Endothelial cell of umbilical vein (primary cell): ENCODE data around the gene NFXL1. TPM values are rescaled to one million over a fixed set of nuclear protein-coding genes. Genes with fewer than 3 reads are reported as not detected.

ENCODE experiments used
- BruUV-seq: library from RNA; stranded (reverse); fragments of 400-500 nt; replicated peaks from 2 replicates; lab custom pipeline; 2021; lab: Mats Ljungman, UMichigan
- CTCF ChIA-PET: fragments of 300-600, 350-600 bp; sonication (Branson Sonifier 250); formaldehyde crosslinking; loops from one replicate; lab custom pipeline; 2021; ENCODE audit warnings: antibody characterized with exemption, inconsistent platforms; lab: Charles Lee
- POLR2A ChIA-PET: fragments of 300-600, 350-600 bp; sonication (Branson Sonifier 250); formaldehyde crosslinking; loops from one replicate; lab custom pipeline; 2021; ENCODE audit warnings: antibody characterized with exemption, inconsistent platforms; lab: Charles Lee
- DNase-seq: peaks from one replicate; pipeline ENCODE4 v3.0.0-alpha.2; 2011; ENCODE audit warnings: low read depth, low spot score
- FAIRE-seq: peaks from 2 replicates; lab custom pipeline; 2011; peaks lifted over from hg19 to GRCh38; lab: Jason Lieb, UNC
- H2AFZ ChIP-seq: 2 replicates; pipeline ENCODE4 v1.6.0; 2012; ENCODE audit warnings: low read depth, low read length, control low read depth, inconsistent platforms
- H3K27ac ChIP-seq: 2 replicates; pipeline ENCODE4 v1.5.1; 2011; ENCODE audit warnings: low read depth, mild to moderate bottlenecking, control low read depth, low read length, moderate library complexity; ENCODE audit not compliant: insufficient read depth
- H3K27me3 ChIP-seq, 2 experiments: 2 replicates each; pipeline versions ENCODE4 v1.6.0 to v1.6.1; 2011; ENCODE audit warnings: low read length in 2 of 2, mixed read lengths in 1 of 2; ENCODE audit not compliant: control insufficient read depth in 2 of 2, insufficient read depth in 2 of 2
- H3K36me3 ChIP-seq, 2 experiments: 2 replicates in 1 of 2; 3 replicates in 1 of 2; pipeline ENCODE4 v1.5.1; 2011; ENCODE audit warnings: low read length in 2 of 2, mild to moderate bottlenecking in 1 of 2, moderate library complexity in 1 of 2; ENCODE audit not compliant: control insufficient read depth in 2 of 2, insufficient read depth in 2 of 2; ENCODE audit errors: extremely low read depth in 1 of 2
- H3K4me1 ChIP-seq: 3 replicates; pipeline ENCODE4 v1.5.1; 2011; ENCODE audit warnings: mild to moderate bottlenecking, low read length; ENCODE audit not compliant: control insufficient read depth, insufficient read depth; ENCODE audit errors: extremely low read depth
- H3K4me2 ChIP-seq: 2 replicates; pipeline ENCODE4 v1.6.1; 2011; ENCODE audit warnings: low read length, control low read depth, mixed read lengths; ENCODE audit not compliant: insufficient read depth
- H3K4me3 ChIP-seq, 3 experiments: fragments of 200-600 bp in 1 of 3; sonication (generic), shearing (Covaris generic) in 1 of 3; replicated peaks in 1 of 3; 2 replicates each; pipeline ENCODE4 v1.5.1; 2011 to 2016; ENCODE audit warnings: control low read depth in 3 of 3, low read length in 3 of 3, mild to moderate bottlenecking in 2 of 3, inconsistent platforms in 1 of 3, low read depth in 1 of 3, moderate library complexity in 1 of 3; ENCODE audit not compliant: insufficient read depth in 1 of 3
- H3K79me2 ChIP-seq: 2 replicates; pipeline ENCODE4 v1.6.0; 2012; ENCODE audit warnings: low read length, inconsistent platforms; ENCODE audit not compliant: control insufficient read depth, insufficient read depth
- H3K9ac ChIP-seq: replicated peaks from 2 replicates; pipeline ENCODE3; 2011; ENCODE audit warnings: low read length, control low read depth; ENCODE audit not compliant: insufficient read depth; ENCODE audit errors: extremely low read depth
- H3K9me1 ChIP-seq: replicated peaks from 3 replicates; pipeline ENCODE4 v1.6.0; 2011; ENCODE audit warnings: mild to moderate bottlenecking, low read length; ENCODE audit not compliant: control insufficient read depth, insufficient read depth; ENCODE audit errors: extremely low read depth
- H3K9me3 ChIP-seq: replicated peaks from 2 replicates; pipeline ENCODE4 v1.5.1; 2012; ENCODE audit warnings: low read length, inconsistent platforms; ENCODE audit not compliant: control insufficient read depth, insufficient read depth
- H4K20me1 ChIP-seq: replicated peaks from 2 replicates; pipeline ENCODE3; 2011; ENCODE audit warnings: mild to moderate bottlenecking, low read length; ENCODE audit not compliant: control insufficient read depth, insufficient read depth; ENCODE audit errors: extremely low read depth
- CTCF ChIP-seq, 2 donors: IDR thresholded peaks; 1 replicate in 1 of 2; 2 replicates in 1 of 2; pipeline ENCODE4 v1.5.1; 2011; ENCODE audit warnings: low read length in 2 of 2, mild to moderate bottlenecking in 2 of 2, moderate library complexity in 2 of 2, control low read depth in 1 of 2, inconsistent platforms in 1 of 2, low read depth in 1 of 2; ENCODE audit not compliant: insufficient read depth in 1 of 2; ENCODE audit errors: extremely low read depth in 1 of 2
- EZH2 ChIP-seq: IDR thresholded peaks from 2 replicates; pipeline ENCODE4 v1.6.1; 2012; ENCODE audit warnings: borderline replicate concordance, low read depth, mild to moderate bottlenecking, moderate library complexity, low read length, inconsistent platforms; ENCODE audit not compliant: severe bottlenecking
- FOS ChIP-seq: IDR thresholded peaks from 2 replicates; pipeline ENCODE4 v1.6.1; 2011; ENCODE audit warnings: mild to moderate bottlenecking, low read length, moderate library complexity, borderline replicate concordance; ENCODE audit not compliant: insufficient read depth
- GATA2 ChIP-seq: IDR thresholded peaks from 2 replicates; pipeline ENCODE4 v1.7.0; 2011; ENCODE audit warnings: low read depth, mild to moderate bottlenecking, moderate library complexity, mixed read lengths, low read length; ENCODE audit not compliant: insufficient read length, insufficient read depth
- JUN ChIP-seq: IDR thresholded peaks from 2 replicates; pipeline ENCODE4 v1.6.1; 2011; ENCODE audit warnings: borderline replicate concordance, low read depth; ENCODE audit not compliant: insufficient read length, insufficient read depth
- MAX ChIP-seq: IDR thresholded peaks from 2 replicates; pipeline ENCODE4 v1.6.1; 2011; ENCODE audit not compliant: insufficient read depth, insufficient read length
- MYC ChIP-seq: IDR thresholded peaks from one replicate; pipeline ENCODE4 v1.6.1; 2011; ENCODE audit warnings: mild to moderate bottlenecking, low read depth, low read length
- POLR2A ChIP-seq: IDR thresholded peaks from 2 replicates; pipeline ENCODE4 v1.6.1; 2012; ENCODE audit warnings: low read depth, mild to moderate bottlenecking, control low read depth, low read length
- POLR2AphosphoS5 ChIP-seq: IDR thresholded peaks from 2 replicates; pipeline ENCODE4 v1.6.1; 2012; ENCODE audit warnings: low read depth, mild to moderate bottlenecking, control low read depth, low read length, moderate library complexity; ENCODE audit not compliant: insufficient read depth
- dilution Hi-C: fragments of 300-500 bp; cut with MboI; formaldehyde crosslinking; loops from one replicate; pipeline ENCODE4 v1.15.0; 2019; ENCODE audit warnings: low sequenced_read_pairs; ENCODE audit not compliant: extremely low pct_ligation_motif_present
- intact Hi-C: fragments of 100-400 bp; cut with micrococcal nuclease; formaldehyde crosslinking; loops from one replicate; pipeline ENCODE4 v1.10.0; 2022
- polyA plus RNA-seq, 4 experiments: library from polyadenylated mRNA; depleted of rRNA in 3 of 4; stranded (reverse) in 3 of 4; unstranded in 1 of 4; fragments of >200 nt; gene quantifications; 2 replicates each; pipeline versions ENCODE4 v1.2.1 to v1.2.3, GENCODE V29; 2011 to 2012; ENCODE audit warnings: missing spikeins in 1 of 4
- total RNA-seq: library from RNA; stranded (reverse); gene quantifications from 2 replicates; pipeline ENCODE4 v1.2.3, GENCODE V29; 2021

Gene NFXL1
- total and polyA plus RNA-seq, 2 donors (not counting 3 experiments of a cell fraction or from before 2014, with no cell fraction given): 5.1 to 14.6 TPM

GRCh38 chr4:47838445-47838844, 75.9 kb downstream of the NFXL1 start:
- DNase-seq: no peak
- POLR2A ChIA-PET: no interaction called here

More at GRCh38 chr4:47838445-47838844, 75.9 kb downstream of the NFXL1 start:
- H3K9me3 ChIP-seq: no peaks in the 10 kb centered on the region
- peaks cover 18% of the 10 kb centered on the region for H3K4me1 ChIP-seq
- TF ChIP-seq EZH2: no peak
- no peak for TF ChIP-seq MYC
- TF ChIP-seq GATA2: no peak
- no peak for TF ChIP-seq POLR2A
- no peak for TF ChIP-seq POLR2AphosphoS5
- no peak for TF ChIP-seq CTCF (IDR thresholded peaks at IDR 0.05; ENCODE audit: extremely low read depth in 1 of 2, insufficient read depth in 1 of 2, low read depth in 1 of 2, low read length in 2 of 2)
- no peak for TF ChIP-seq JUN
- TF ChIP-seq FOS: no peak
- TF ChIP-seq MAX: no peak
- BruUV-seq: no TSS peak
- intact Hi-C loops: loop anchor here (5.0 to 10.0 kb wide), 4 partner anchors 74 to 354 kb away; partner anchors contain the start of genes ATP10D and NFXL1
- H3K9me1 ChIP-seq: no peaks in the 10 kb centered on the region
- H2AFZ ChIP-seq: no peak overlapping the region
- H3K79me2 ChIP-seq: no peaks in the 10 kb centered on the region
- no peak overlapping the region for H3K9ac ChIP-seq
- H3K27ac ChIP-seq: no peak overlapping the region
- CTCF ChIA-PET: interaction anchor here (1.9 to 5.3 kb wide), 2 partner anchors 168 to 170 kb away, joined by 6 to 37 read pairs; no protein-coding TSS in a partner anchor
- FAIRE-seq: no peak
- H3K4me3 ChIP-seq: no peak overlapping the region
- H4K20me1 ChIP-seq: no peaks in the 10 kb centered on the region
- H3K36me3 ChIP-seq: no peaks in the 10 kb centered on the region
- dilution Hi-C loops: no loop called here
- no peak overlapping the region for H3K4me2 ChIP-seq
- H3K27me3 ChIP-seq: peaks cover 2 to 8% of the 10 kb centered on the region in 2 experiments
